Measurements from ENCODE around the gene HDAC4. TPM values are rescaled to one million over a fixed set of nuclear protein-coding genes. Genes with fewer than 3 reads are reported as not detected.

HDAC4 gene
- total and polyA plus RNA-seq, 2 experiments from 2014 or later, result 9.3 to 10.8 TPM

- H3K36me3 ChIP-seq (replicated peaks; ENCODE audit: insufficient read depth, low read depth), result no peaks in the 10 kb centered on the region
- H4K20me1 ChIP-seq (ENCODE audit: insufficient read depth, poor library complexity, severe bottlenecking), result no peaks in the 10 kb centered on the region
- no peak for DNase-seq (ENCODE audit: low spot score)
- H3K4me2 ChIP-seq, result no peak overlapping the region
- H3K9me2 ChIP-seq (replicated peaks; ENCODE audit: insufficient read depth), result no peaks in the 10 kb centered on the region
- H3K9me3 ChIP-seq (ENCODE audit: low read depth), result no peaks in the 10 kb centered on the region
- H3K79me2 ChIP-seq, result peaks cover 70% of the 10 kb centered on the region
- TF ChIP-seq EZH2phosphoT487 (IDR thresholded peaks at IDR 0.05; ENCODE audit: low read depth, severe bottlenecking, unreplicated experiment) (no peak), EZH2 (IDR thresholded peaks at IDR 0.05; ENCODE audit: borderline replicate concordance) (no peak), CTCF (IDR thresholded peaks at IDR 0.05; ENCODE audit: poor library complexity) (no peak)
- peaks cover 13% of the 10 kb centered on the region for H3K4me1 ChIP-seq (ENCODE audit: insufficient read depth)
- no peak overlapping the region for H3K27ac ChIP-seq
- H3K27me3 ChIP-seq, result no peaks in the 10 kb centered on the region
- WGBS (ENCODE audit: low lambda C conversion rate, missing lambda C conversion rate), result 91% methylated on average over 8 of the region's 8 CpGs
- no peak overlapping the region for H2AFZ ChIP-seq
- H3K4me3 ChIP-seq, result no peak overlapping the region
Measured at GRCh38 chr2:239345251-239345650, 55.6 kb downstream of the HDAC4 start.

GRCh38 chr2:239344857-239345216 lies 56.0 kb downstream of the HDAC4 start:
- Histone ChIP-seq H3K79me2 (peaks cover 69% of the 10 kb centered on the region), H3K9me3 (ENCODE audit: low read depth) (no peaks in the 10 kb centered on the region), H3K9me2 (replicated peaks; ENCODE audit: insufficient read depth) (no peaks in the 10 kb centered on the region), H4K20me1 (ENCODE audit: insufficient read depth, poor library complexity, severe bottlenecking) (no peaks in the 10 kb centered on the region), H3K4me1 (ENCODE audit: insufficient read depth) (peaks cover 13% of the 10 kb centered on the region), H2AFZ (no peak overlapping the region), H3K4me2 (no peak overlapping the region), H3K27me3 (no peaks in the 10 kb centered on the region), H3K27ac (no peak overlapping the region), H3K4me3 (no peak overlapping the region), H3K36me3 (replicated peaks; ENCODE audit: insufficient read depth, low read depth) (no peaks in the 10 kb centered on the region)
- 100% methylated on average over 4 of the region's 4 CpGs for WGBS (ENCODE audit: low lambda C conversion rate, missing lambda C conversion rate)
- TF ChIP-seq EZH2 (IDR thresholded peaks at IDR 0.05; ENCODE audit: borderline replicate concordance) (no peak), EZH2phosphoT487 (IDR thresholded peaks at IDR 0.05; ENCODE audit: low read depth, severe bottlenecking, unreplicated experiment) (no peak), CTCF (IDR thresholded peaks at IDR 0.05; ENCODE audit: poor library complexity) (no peak)
- no peak for DNase-seq (ENCODE audit: low spot score)

DNA sequence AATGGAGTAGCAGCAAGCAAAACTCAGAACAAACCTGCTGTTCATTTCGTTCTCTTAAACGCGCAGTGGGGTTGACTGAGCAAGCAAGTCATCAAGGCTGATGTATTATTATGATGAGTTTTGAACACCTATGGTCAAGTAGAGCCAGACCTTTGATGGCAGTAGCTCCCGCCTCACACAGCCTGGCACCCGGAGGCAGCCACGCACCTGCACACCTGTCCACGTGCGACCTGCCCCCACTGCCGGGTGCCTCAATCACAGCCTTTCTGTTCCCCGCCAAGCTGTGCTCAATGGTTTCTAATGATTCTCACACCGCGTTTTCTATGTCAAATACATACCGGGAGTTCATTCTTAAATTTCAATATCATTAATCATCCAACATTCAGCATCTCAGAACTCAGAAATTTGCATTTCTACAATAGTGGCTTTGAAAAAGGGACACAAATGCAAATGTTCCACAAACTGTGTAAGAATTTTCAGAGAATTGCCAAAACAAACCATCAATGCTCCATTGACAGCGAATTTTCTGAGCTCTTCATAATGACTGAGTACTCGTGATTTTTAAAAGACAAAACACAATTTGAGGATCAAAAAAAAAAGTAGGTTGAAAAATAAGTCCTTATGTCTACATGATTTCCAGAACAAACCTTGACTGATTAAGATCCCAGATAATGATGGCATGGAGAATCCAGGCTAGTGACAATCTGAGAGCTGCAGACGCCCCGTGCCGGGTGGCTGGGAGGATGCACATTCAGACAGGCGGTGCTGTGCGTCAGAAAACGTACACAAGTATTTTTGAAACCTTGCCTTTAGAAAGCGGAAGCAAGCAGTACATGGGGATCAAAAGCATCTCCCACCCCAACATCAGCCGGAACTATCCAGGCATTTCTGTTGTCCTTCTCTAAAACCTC lies 56.6 kb downstream of the HDAC4 start:
- Histone ChIP-seq H3K4me2 (no peak overlapping the region), H4K20me1 (ENCODE audit: insufficient read depth, poor library complexity, severe bottlenecking) (no peaks in the 10 kb centered on the region), H3K9me3 (ENCODE audit: low read depth) (no peaks in the 10 kb centered on the region), H2AFZ (no peak overlapping the region), H3K36me3 (replicated peaks; ENCODE audit: insufficient read depth, low read depth) (no peaks in the 10 kb centered on the region), H3K27me3 (no peaks in the 10 kb centered on the region), H3K4me1 (ENCODE audit: insufficient read depth) (peaks cover 9% of the 10 kb centered on the region), H3K27ac (no peak overlapping the region), H3K4me3 (no peak overlapping the region), H3K9me2 (replicated peaks; ENCODE audit: insufficient read depth) (no peaks in the 10 kb centered on the region), H3K79me2 (peaks cover 67% of the 10 kb centered on the region)
- TF ChIP-seq EZH2phosphoT487 (IDR thresholded peaks at IDR 0.05; ENCODE audit: low read depth, severe bottlenecking, unreplicated experiment) (no peak), CTCF (IDR thresholded peaks at IDR 0.05; ENCODE audit: poor library complexity) (no peak)
- no peak for DNase-seq (ENCODE audit: low spot score)
- WGBS (ENCODE audit: low lambda C conversion rate, missing lambda C conversion rate), result 97% methylated on average over 23 of the region's 23 CpGs
